Epithelial cell of proximal tubule (primary cell): ENCODE data around the gene TMEM270. TPM values are rescaled to one million over a fixed set of nuclear protein-coding genes. Genes with fewer than 3 reads are reported as not detected.

Experiments
- DNase-seq: peaks from one replicate; pipeline ENCODE4 v3.0.0-alpha.2; 2011; ENCODE audit warnings: low read depth
- H3K4me3 ChIP-seq: 2 replicates; pipeline ENCODE4 v1.5.1; 2011; ENCODE audit warnings: low read depth, mild to moderate bottlenecking, low read length
- CTCF ChIP-seq: conservative IDR thresholded peaks from 2 replicates; pipeline ENCODE4 v1.5.1; 2012; ENCODE audit warnings: low read depth, mild to moderate bottlenecking, low read length
- total RNA-seq: library from RNA; depleted of rRNA; stranded (reverse); fragments of >200 nt; gene quantifications from 2 replicates; pipeline ENCODE4 v1.2.3, GENCODE V29; 2015

TMEM270 gene
- total RNA-seq, 1 donor from 2014 or later = not detected

GRCh38 chr7:73901823-73902597, 41.1 kb downstream of the TMEM270 start:
- no peak for DNase-seq
- no peak for TF ChIP-seq CTCF
- H3K4me3 ChIP-seq = no peak overlapping the region

- no peak overlapping the region for H3K4me3 ChIP-seq
- TF ChIP-seq CTCF = no peak
- no peak for DNase-seq
These were observed 42.6 kb downstream of the TMEM270 start for GRCh38 chr7:73903321-73904218.

GRCh38 chr7:73904219-73905137, 43.5 kb downstream of the TMEM270 start:
- no peak for TF ChIP-seq CTCF
- no peak overlapping the region for H3K4me3 ChIP-seq
- DNase-seq = no peak

- H3K4me3 ChIP-seq = no peak overlapping the region
- no peak for DNase-seq
- no peak for TF ChIP-seq CTCF
These were observed 44.4 kb downstream of the TMEM270 start for GRCh38 chr7:73905360-73905759.

- no peak overlapping the region for H3K4me3 ChIP-seq
- DNase-seq = no peak
- TF ChIP-seq CTCF = no peak
These were observed 45.9 kb downstream of the TMEM270 start for GRCh38 chr7:73906874-73907273.

- TF ChIP-seq CTCF = no peak
- H3K4me3 ChIP-seq = no peak overlapping the region
- no peak for DNase-seq
These were observed 46.7 kb downstream of the TMEM270 start for GRCh38 chr7:73907554-73908122.
